K562 (cell line): Measurements from ENCODE around the gene SLC3A2. TPM values are rescaled to one million over a fixed set of nuclear protein-coding genes. Genes with fewer than 3 reads are reported as not detected.

Experiments
- ARID2 ChIP-seq: fragments of 450-650 bp; IDR thresholded peaks from 2 replicates; pipeline ENCODE4 v1.6.1; 2017; ENCODE audit warnings: antibody characterized with exemption, mild to moderate bottlenecking
- CHCHD3 ChIP-seq: fragments of 250-450 bp; sonication (Bioruptor Pico); IDR thresholded peaks from 2 replicates; pipeline ENCODE4 v2.1.2; 2022; ENCODE audit warnings: mild to moderate bottlenecking
- EWSR1 ChIP-seq: fragments of 450-650 bp; IDR thresholded peaks from 2 replicates; pipeline ENCODE4 v1.6.1; 2018; ENCODE audit warnings: borderline replicate concordance, mild to moderate bottlenecking, low read depth, moderate library complexity; ENCODE audit not compliant: partially characterized antibody
- GATAD2B ChIP-seq: fragments of 450-650 bp; IDR thresholded peaks from 2 replicates; pipeline ENCODE4 v1.6.1; 2017; ENCODE audit warnings: mild to moderate bottlenecking, borderline replicate concordance
- JUND ChIP-seq, 2 experiments: IDR thresholded peaks; 2 replicates in 1 of 2; 3 replicates in 1 of 2; pipeline ENCODE4 v1.6.1; 2011; ENCODE audit warnings: borderline replicate concordance in 2 of 2, low read depth in 2 of 2, low read length in 2 of 2, improper control_type of control experiment in 1 of 2, missing biosample characterization in 1 of 2, missing genetic modification characterization in 1 of 2, missing genetic modification reagents in 1 of 2
- LCOR ChIP-seq: sonication (generic); formaldehyde crosslinking; IDR thresholded peaks from 2 replicates; pipeline ENCODE4 v1.8.0; 2022; ENCODE audit warnings: mild to moderate bottlenecking, missing genetic modification reagents
- MXI1 ChIP-seq: IDR thresholded peaks from 2 replicates; pipeline ENCODE4 v1.6.1; 2011; ENCODE audit warnings: low read depth, mild to moderate bottlenecking, improper control_type of control experiment, low read length
- PHB2 ChIP-seq: fragments of 450-650 bp; IDR thresholded peaks from 2 replicates; pipeline ENCODE4 v1.6.1; 2017; ENCODE audit warnings: low read depth
- SRSF3 ChIP-seq: fragments of 200-400 bp; formaldehyde crosslinking; IDR thresholded peaks from 2 replicates; pipeline ENCODE4 v1.6.1; 2016; ENCODE audit warnings: mild to moderate bottlenecking, low read length, moderate library complexity; ENCODE audit not compliant: insufficient read depth
- ZNF239 ChIP-seq: fragments of 250-450 bp; sonication (Bioruptor Pico); IDR thresholded peaks from 2 replicates; pipeline ENCODE4 v1.4.0; 2020; ENCODE audit warnings: mild to moderate bottlenecking
- ZNF583 ChIP-seq: fragments of 250-450 bp; sonication (Bioruptor Pico); IDR thresholded peaks from 2 replicates; pipeline ENCODE4 v1.4.0; 2020
- ZNF740 ChIP-seq, 3 experiments: fragments of 200-800 bp in 1 of 3; sonication (Bioruptor generic) in 1 of 3; sonication (generic) in 1 of 3; formaldehyde crosslinking in 1 of 3; IDR thresholded peaks; 2 replicates each; pipeline versions ENCODE4 v1.6.1 to v1.8.0; 2016 to 2022; ENCODE audit warnings: mild to moderate bottlenecking in 2 of 3, missing compliant biosample characterization in 2 of 3, missing genetic modification characterization in 2 of 3, missing genetic modification reagents in 1 of 3
- ZNF766 ChIP-seq: fragments of 200-800 bp; sonication (Bioruptor generic); conservative IDR thresholded peaks from 2 replicates; pipeline ENCODE4 v1.6.1; 2016; ENCODE audit warnings: missing genetic modification characterization, missing compliant biosample characterization
- polyA plus RNA-seq, 8 experiments: library from polyadenylated mRNA; depleted of rRNA in 4 of 8; stranded (reverse) in 5 of 8; unstranded in 3 of 8; fragments of >200 nt; fragmentation: Nextera tagmentation in 2 of 8; fragmentation: Illumina TruSeq in 1 of 8; extraction: Ambion mirVana in 2 of 8; extraction: Trizol in 1 of 8; gene quantifications; 2 replicates each; pipeline versions ENCODE4 v1.2.1 to v1.2.3, GENCODE V29; 2011 to 2014; ENCODE audit warnings: inconsistent platforms in 1 of 8, missing spikeins in 1 of 8
- total RNA-seq, 7 experiments: library from RNA; depleted of rRNA in 6 of 7; stranded (reverse); fragments of >200 nt in 6 of 7; fragmentation: Illumina TruSeq in 2 of 7; extraction: Trizol in 2 of 7; gene quantifications; 2 replicates each; pipeline versions ENCODE4 v1.2.1 to v1.2.3, GENCODE V29; 2011 to 2021; ENCODE audit warnings: low replicate concordance in 1 of 7
- TF ChIP-seq, protein P1 (sequence below), 2 experiments: fragments of 150-350 bp in 1 of 2; IDR thresholded peaks; 2 replicates each; pipeline ENCODE4 v1.6.1; 2012 to 2016; ENCODE audit warnings: low read depth in 2 of 2, low read length in 2 of 2, mild to moderate bottlenecking in 1 of 2, moderate library complexity in 1 of 2
- TF ChIP-seq, protein P2 (sequence below): sonication (generic); formaldehyde crosslinking; IDR thresholded peaks from 2 replicates; pipeline ENCODE4 v1.8.0; 2023; ENCODE audit warnings: mild to moderate bottlenecking, missing genetic modification reagents

Gene SLC3A2
- total and polyA plus RNA-seq, 9 of the 15 experiments (the other 6 are each of a cell fraction or from before 2014, with no cell fraction given), result 20.0 to 296 (median 214) TPM

DNA sequence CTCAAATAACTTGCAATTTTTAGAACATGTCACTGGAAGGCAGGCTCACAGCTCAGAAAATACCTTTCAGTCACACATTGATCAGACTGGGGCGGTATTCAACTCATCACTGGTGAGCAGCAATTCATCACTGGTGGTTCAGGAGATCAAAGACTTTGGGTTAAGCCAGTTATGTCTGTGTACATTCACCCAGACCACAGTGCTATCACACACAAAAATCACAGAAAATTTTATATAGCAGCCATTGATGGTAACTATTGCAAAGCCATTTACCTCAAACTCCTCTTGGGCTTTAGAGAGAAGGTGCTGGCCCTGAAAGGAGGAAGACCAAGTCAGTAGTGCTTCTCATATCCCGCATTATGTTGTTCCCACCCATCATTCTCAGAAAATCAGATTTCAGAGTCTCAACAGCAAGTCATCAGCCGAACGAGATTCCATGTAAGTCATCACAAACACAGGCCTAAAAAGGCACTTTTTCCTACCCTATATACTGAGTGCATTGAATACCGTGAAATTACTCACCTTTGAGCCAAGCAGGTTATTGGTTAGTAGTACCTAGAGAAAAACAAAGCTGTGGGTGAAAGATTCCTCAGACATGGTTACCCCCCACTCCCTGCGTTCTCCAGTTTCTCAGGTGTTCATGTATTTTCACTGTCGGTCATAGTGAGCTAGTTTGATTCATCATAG lies 27.3 kb upstream of the SLC3A2 start (continued):
- TF ChIP-seq ARID2, result no peak
- peak; percentile 8 for TF ChIP-seq EWSR1
- no peak for TF ChIP-seq ZNF239 (CRISPR knock-in tag)
- TF ChIP-seq MXI1, result no peak
- TF ChIP-seq, protein P1, sequence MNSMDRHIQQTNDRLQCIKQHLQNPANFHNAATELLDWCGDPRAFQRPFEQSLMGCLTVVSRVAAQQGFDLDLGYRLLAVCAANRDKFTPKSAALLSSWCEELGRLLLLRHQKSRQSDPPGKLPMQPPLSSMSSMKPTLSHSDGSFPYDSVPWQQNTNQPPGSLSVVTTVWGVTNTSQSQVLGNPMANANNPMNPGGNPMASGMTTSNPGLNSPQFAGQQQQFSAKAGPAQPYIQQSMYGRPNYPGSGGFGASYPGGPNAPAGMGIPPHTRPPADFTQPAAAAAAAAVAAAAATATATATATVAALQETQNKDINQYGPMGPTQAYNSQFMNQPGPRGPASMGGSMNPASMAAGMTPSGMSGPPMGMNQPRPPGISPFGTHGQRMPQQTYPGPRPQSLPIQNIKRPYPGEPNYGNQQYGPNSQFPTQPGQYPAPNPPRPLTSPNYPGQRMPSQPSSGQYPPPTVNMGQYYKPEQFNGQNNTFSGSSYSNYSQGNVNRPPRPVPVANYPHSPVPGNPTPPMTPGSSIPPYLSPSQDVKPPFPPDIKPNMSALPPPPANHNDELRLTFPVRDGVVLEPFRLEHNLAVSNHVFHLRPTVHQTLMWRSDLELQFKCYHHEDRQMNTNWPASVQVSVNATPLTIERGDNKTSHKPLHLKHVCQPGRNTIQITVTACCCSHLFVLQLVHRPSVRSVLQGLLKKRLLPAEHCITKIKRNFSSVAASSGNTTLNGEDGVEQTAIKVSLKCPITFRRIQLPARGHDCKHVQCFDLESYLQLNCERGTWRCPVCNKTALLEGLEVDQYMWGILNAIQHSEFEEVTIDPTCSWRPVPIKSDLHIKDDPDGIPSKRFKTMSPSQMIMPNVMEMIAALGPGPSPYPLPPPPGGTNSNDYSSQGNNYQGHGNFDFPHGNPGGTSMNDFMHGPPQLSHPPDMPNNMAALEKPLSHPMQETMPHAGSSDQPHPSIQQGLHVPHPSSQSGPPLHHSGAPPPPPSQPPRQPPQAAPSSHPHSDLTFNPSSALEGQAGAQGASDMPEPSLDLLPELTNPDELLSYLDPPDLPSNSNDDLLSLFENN (IDR thresholded peaks at IDR 0.05; ENCODE audit: low read depth in 2 of 2, low read length in 2 of 2), result no peak
- TF ChIP-seq ZNF740 (CRISPR knock-in tag; IDR thresholded peaks at IDR 0.05), result 0 out of 2 replicates have a peak, but pooled peaks have one; percentile 30
- TF ChIP-seq ZNF740 (tag; IDR thresholded peaks at IDR 0.05), result no peak
- no peak for TF ChIP-seq SRSF3
- TF ChIP-seq ZNF766, result no peak
- TF ChIP-seq, protein P2, sequence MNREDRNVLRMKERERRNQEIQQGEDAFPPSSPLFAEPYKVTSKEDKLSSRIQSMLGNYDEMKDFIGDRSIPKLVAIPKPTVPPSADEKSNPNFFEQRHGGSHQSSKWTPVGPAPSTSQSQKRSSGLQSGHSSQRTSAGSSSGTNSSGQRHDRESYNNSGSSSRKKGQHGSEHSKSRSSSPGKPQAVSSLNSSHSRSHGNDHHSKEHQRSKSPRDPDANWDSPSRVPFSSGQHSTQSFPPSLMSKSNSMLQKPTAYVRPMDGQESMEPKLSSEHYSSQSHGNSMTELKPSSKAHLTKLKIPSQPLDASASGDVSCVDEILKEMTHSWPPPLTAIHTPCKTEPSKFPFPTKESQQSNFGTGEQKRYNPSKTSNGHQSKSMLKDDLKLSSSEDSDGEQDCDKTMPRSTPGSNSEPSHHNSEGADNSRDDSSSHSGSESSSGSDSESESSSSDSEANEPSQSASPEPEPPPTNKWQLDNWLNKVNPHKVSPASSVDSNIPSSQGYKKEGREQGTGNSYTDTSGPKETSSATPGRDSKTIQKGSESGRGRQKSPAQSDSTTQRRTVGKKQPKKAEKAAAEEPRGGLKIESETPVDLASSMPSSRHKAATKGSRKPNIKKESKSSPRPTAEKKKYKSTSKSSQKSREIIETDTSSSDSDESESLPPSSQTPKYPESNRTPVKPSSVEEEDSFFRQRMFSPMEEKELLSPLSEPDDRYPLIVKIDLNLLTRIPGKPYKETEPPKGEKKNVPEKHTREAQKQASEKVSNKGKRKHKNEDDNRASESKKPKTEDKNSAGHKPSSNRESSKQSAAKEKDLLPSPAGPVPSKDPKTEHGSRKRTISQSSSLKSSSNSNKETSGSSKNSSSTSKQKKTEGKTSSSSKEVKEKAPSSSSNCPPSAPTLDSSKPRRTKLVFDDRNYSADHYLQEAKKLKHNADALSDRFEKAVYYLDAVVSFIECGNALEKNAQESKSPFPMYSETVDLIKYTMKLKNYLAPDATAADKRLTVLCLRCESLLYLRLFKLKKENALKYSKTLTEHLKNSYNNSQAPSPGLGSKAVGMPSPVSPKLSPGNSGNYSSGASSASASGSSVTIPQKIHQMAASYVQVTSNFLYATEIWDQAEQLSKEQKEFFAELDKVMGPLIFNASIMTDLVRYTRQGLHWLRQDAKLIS (CRISPR knock-in tag), result peak; percentile 64
- no peak for TF ChIP-seq GATAD2B
- 0 out of 2 replicates have a peak, but pooled peaks have one; percentile 14 for TF ChIP-seq LCOR (CRISPR knock-in tag)
- no peak for TF ChIP-seq CHCHD3 (CRISPR knock-in tag)
- no peak for TF ChIP-seq JUND (IDR thresholded peaks at IDR 0.05; ENCODE audit: borderline replicate concordance, low read depth, low read length)
- TF ChIP-seq JUND (tag; IDR thresholded peaks at IDR 0.05; ENCODE audit: borderline replicate concordance, low read depth, low read length), result no peak
- no peak for TF ChIP-seq PHB2
- TF ChIP-seq ZNF583 (CRISPR knock-in tag), result no peak
